GM12878 (cell line): ENCODE data around the gene CALM3. TPM values are rescaled to one million over a fixed set of nuclear protein-coding genes. Genes with fewer than 3 reads are reported as not detected.

ENCODE experiments used
- ATAC-seq: fragments of 200-7000 bp; cut with Tn5 transposase; 3 replicates; pipeline ENCODE4 v1.9.1; 2020; ENCODE audit warnings: mild to moderate bottlenecking, moderate library complexity
- BruUV-seq: library from RNA; stranded (reverse); fragments of 400-500 nt; replicated peaks from 2 replicates; lab custom pipeline; 2021; lab: Mats Ljungman, UMichigan
- CTCF ChIA-PET: fragments of 300-600 bp; sonication (Branson Sonifier 250); formaldehyde crosslinking; extraction: SDS; loops from one replicate; lab custom pipeline; 2021; ENCODE audit warnings: inconsistent platforms; lab: Yijun Ruan, JAX
- POLR2A ChIA-PET: fragments of 350-600 bp; formaldehyde crosslinking; extraction: SDS; loops from one replicate; lab custom pipeline; 2021; ENCODE audit warnings: inconsistent platforms; lab: Charles Lee
- RAD21 ChIA-PET: fragments of 300-600 bp; sonication (Branson Sonifier 250); formaldehyde crosslinking; loops from one replicate; lab custom pipeline; 2023; ENCODE audit warnings: antibody characterized with exemption; ENCODE audit not compliant: unreplicated experiment; lab: Charles Lee
- SMC1A ChIA-PET: fragments of 300-600 bp; sonication (Branson Sonifier 250); formaldehyde crosslinking; loops from one replicate; lab custom pipeline; 2023; ENCODE audit not compliant: unreplicated experiment, uncharacterized antibody; lab: Charles Lee
- DNase-seq: peaks from one replicate; pipeline ENCODE4 v3.0.0-alpha.2; 2011; ENCODE audit warnings: low read depth, low spot score
- FAIRE-seq: peaks from 3 replicates; lab custom pipeline; 2011; peaks lifted over from hg19 to GRCh38; lab: Jason Lieb, UNC
- H2AFZ ChIP-seq: 2 replicates; pipeline ENCODE4 v1.6.0; 2011; ENCODE audit warnings: low read depth, low read length, control low read depth; ENCODE audit not compliant: control insufficient read depth
- H3K27ac ChIP-seq: 2 replicates; pipeline ENCODE4 v1.5.1; 2011; ENCODE audit warnings: control low read depth; ENCODE audit not compliant: control insufficient read depth, insufficient read depth
- H3K27me3 ChIP-seq, 2 experiments: replicated peaks in 1 of 2; 2 replicates each; pipeline versions ENCODE4 v1.6.0 to v1.6.1; 2011; ENCODE audit warnings: low read length in 1 of 2; ENCODE audit not compliant: control insufficient read depth in 2 of 2, insufficient read depth in 2 of 2
- H3K36me3 ChIP-seq, 2 experiments: 2 replicates each; pipeline ENCODE4 v1.5.1; 2011; ENCODE audit warnings: low read length in 1 of 2; ENCODE audit not compliant: control insufficient read depth in 2 of 2, insufficient read depth in 2 of 2
- H3K4me1 ChIP-seq: 2 replicates; pipeline ENCODE4 v1.6.1; 2011; ENCODE audit warnings: mild to moderate bottlenecking, low read length, moderate library complexity, mixed read lengths; ENCODE audit not compliant: control insufficient read depth, insufficient read depth
- H3K4me2 ChIP-seq: 2 replicates; pipeline ENCODE4 v1.6.0; 2011; ENCODE audit warnings: control low read depth; ENCODE audit not compliant: control insufficient read depth, insufficient read depth
- H3K4me3 ChIP-seq: fragments of 200-600 bp; sonication (generic); 2 replicates; pipeline ENCODE4 v1.5.1; 2016
- H3K79me2 ChIP-seq: 2 replicates; pipeline ENCODE4 v1.6.0; 2011; ENCODE audit warnings: low read length; ENCODE audit not compliant: control insufficient read depth, insufficient read depth
- H3K9ac ChIP-seq: 2 replicates; pipeline ENCODE4 v1.8.0; 2011; ENCODE audit warnings: low read length, control low read depth, mixed read lengths; ENCODE audit not compliant: control insufficient read depth, insufficient read depth
- H3K9me3 ChIP-seq: replicated peaks from 3 replicates; pipeline ENCODE4 v1.5.1; 2011; ENCODE audit warnings: mild to moderate bottlenecking, low read length; ENCODE audit not compliant: control insufficient read depth, insufficient read depth
- H4K20me1 ChIP-seq: 2 replicates; pipeline ENCODE4 v1.6.0; 2011; ENCODE audit not compliant: control insufficient read depth, insufficient read depth
- BHLHE40 ChIP-seq, 2 experiments: fragments of 450-650 bp in 1 of 2; IDR thresholded peaks; 2 replicates each; pipeline ENCODE4 v1.6.1; 2011 to 2017; ENCODE audit warnings: low read depth in 2 of 2, borderline replicate concordance in 1 of 2, improper control_type of control experiment in 1 of 2, low read length in 1 of 2, mild to moderate bottlenecking in 1 of 2
- CHD2 ChIP-seq: IDR thresholded peaks from 2 replicates; pipeline ENCODE4 v1.6.1; 2011; ENCODE audit warnings: low read depth, low read length, improper control_type of control experiment, borderline replicate concordance
- HDGF ChIP-seq: fragments of 450-650 bp; IDR thresholded peaks from 2 replicates; pipeline ENCODE4 v1.6.1; 2016; ENCODE audit warnings: antibody characterized with exemption
- IKZF1 ChIP-seq: fragments of 450-650 bp; conservative IDR thresholded peaks from 2 replicates; pipeline ENCODE4 v1.6.1; 2017; ENCODE audit warnings: antibody characterized with exemption, mild to moderate bottlenecking
- IKZF2 ChIP-seq, 2 experiments: fragments of 450-650 bp; IDR thresholded peaks; 2 replicates each; pipeline ENCODE4 v1.6.1; 2017; ENCODE audit warnings: mild to moderate bottlenecking in 2 of 2, moderate library complexity in 2 of 2
- MLLT1 ChIP-seq: fragments of 450-650 bp; IDR thresholded peaks from 2 replicates; pipeline ENCODE4 v1.6.1; 2016; ENCODE audit warnings: mild to moderate bottlenecking
- RCOR1 ChIP-seq: conservative IDR thresholded peaks from 2 replicates; pipeline ENCODE4 v1.6.1; 2012; ENCODE audit warnings: low read depth, low read length, improper control_type of control experiment
- SP1 ChIP-seq: IDR thresholded peaks from one replicate; pipeline ENCODE4 v1.6.1; 2011; ENCODE audit warnings: low read depth, low read length
- WGBS: methylation state at CpG from one replicate; pipeline ENCODE4 v1.1.6; 2016; ENCODE audit warnings: low lambda C conversion rate; ENCODE audit not compliant: insufficient replicate concordance, insufficient coverage; ENCODE audit errors: missing lambda C conversion rate; 5-methylcytosine and 5-hydroxymethylcytosine counted together
- in situ Hi-C: fragments of 300-500 bp; cut with MboI; formaldehyde crosslinking; loops from 9 replicates; pipeline ENCODE4 v1.14.3; 2018; ENCODE audit warnings: mixed read lengths
- intact Hi-C: fragments of 100-400 bp; cut with micrococcal nuclease; formaldehyde crosslinking; loops from one replicate; pipeline ENCODE4 v1.14.2; 2022; ENCODE audit not compliant: unreplicated experiment
- polyA plus RNA-seq, 11 experiments: library from polyadenylated mRNA; depleted of rRNA in 4 of 11; unstranded in 6 of 11; stranded (reverse) in 5 of 11; fragments of >200 nt; fragmentation: Nextera tagmentation in 4 of 11; fragmentation: Illumina TruSeq in 1 of 11; extraction: Ambion mirVana in 4 of 11; extraction: Trizol in 1 of 11; gene quantifications; 1 replicate in 1 of 11; 2 replicates in 10 of 11; pipeline versions ENCODE4 v1.2.1 to v1.2.3, GENCODE V29; 2011 to 2016; ENCODE audit warnings: inconsistent platforms in 2 of 11, missing spikeins in 2 of 11, low read depth in 1 of 11
- total RNA-seq, 4 experiments: library from RNA; depleted of rRNA in 3 of 4; stranded (reverse); fragments of >200 nt in 3 of 4; fragmentation: Illumina TruSeq in 1 of 4; extraction: Trizol in 1 of 4; gene quantifications; 2 replicates each; pipeline versions ENCODE4 v1.2.1 to v1.2.3, GENCODE V29; 2013 to 2021

The CALM3 gene
- total and polyA plus RNA-seq, 10 of the 15 experiments (the other 5 are each of a cell fraction or from before 2014, with no cell fraction given): 164 to 849 (median 347) TPM

GRCh38 chr19:46659151-46660007 lies 58.2 kb downstream of the CALM3 start:
- no TSS peak for BruUV-seq
- Histone ChIP-seq H3K4me1 (peaks cover 22% of the 10 kb centered on the region), H3K9me3 (no peaks in the 10 kb centered on the region), H3K9ac (no peak overlapping the region; the same call in 1 of the 2 replicates), H4K20me1 (no peaks in the 10 kb centered on the region), H3K27ac (no peak overlapping the region), H3K27me3 (peaks cover 3% of the 10 kb centered on the region in 2 experiments; a peak in 3 of 4 replicates)
- in situ Hi-C loops: loop anchor here (5.0 kb wide), 1 partner anchor 47 kb away; no protein-coding TSS in a partner anchor
- RAD21 ChIA-PET: interaction anchor here (0.5 to 3.0 kb wide), 4 partner anchors 41 to 130 kb away, joined by 3 to 27 read pairs (median 6); no protein-coding TSS in a partner anchor
- ATAC-seq: no peak
- TF ChIP-seq CHD2 (0 out of 2 replicates have a peak, but pooled peaks have one; percentile 16), IKZF2 (IDR thresholded peaks at IDR 0.05) (peak; percentile 19 to 34; a peak in 2 of 4 replicates), RCOR1 (no peak), HDGF (peak; percentile 75; the same call in 1 of the 2 replicates), BHLHE40 (IDR thresholded peaks at IDR 0.05; ENCODE audit: borderline replicate concordance in 1 of 2, low read depth in 2 of 2, low read length in 1 of 2) (peak in 1 of 2 experiments; percentile 11; a peak in 1 of 4 replicates), SP1 (no peak), IKZF1 (peak; percentile 49), MLLT1 (no peak)
- TF ChIP-seq, all 136 proteins: peak for 5
- Histone ChIP-seq H3K79me2 (no peaks in the 10 kb centered on the region), H3K4me3 (peak overlapping the region; percentile 52; the same call in 1 of the 2 replicates), H2AFZ (no peak overlapping the region), H3K36me3 (no peaks in the 10 kb centered on the region), H3K4me2 (peak overlapping the region; percentile 94)
- intact Hi-C loops: no loop called here
- ChIA-PET SMC1A (interaction anchor here (0.9 to 7.7 kb wide), 3 partner anchors 11 to 129 kb away, joined by 3 to 286 read pairs (median 4); partner anchors contain the start of gene PTGIR), POLR2A (interaction anchor here (0.6 to 1.6 kb wide), 7 partner anchors 37 to 157 kb away, joined by 3 to 6 read pairs (median 3); partner anchors contain the start of gene CALM3), CTCF (interaction anchor here (0.7 to 11.5 kb wide), 2 partner anchors 43 to 47 kb away, joined by 3 to 434 read pairs; no protein-coding TSS in a partner anchor)
- no peak for FAIRE-seq
- no peak for DNase-seq
- 7% methylated on average over 26 of the region's 28 CpGs for WGBS
